NB4 (cell line): ENCODE results near the gene CFAP161.

Source experiments
- CTCF ChIP-seq: IDR thresholded peaks from one replicate; pipeline ENCODE4 v1.5.1; 2012; ENCODE audit warnings: low read depth, low read length
- POLR2A ChIP-seq: IDR thresholded peaks from 2 replicates; pipeline ENCODE4 v1.6.1; 2011; ENCODE audit warnings: mild to moderate bottlenecking; ENCODE audit not compliant: insufficient read length; ENCODE audit errors: extremely low read depth
- TF ChIP-seq, protein P1 (sequence below): IDR thresholded peaks from 2 replicates; pipeline ENCODE4 v1.6.1; 2011; ENCODE audit warnings: low read depth, low read length

DNA sequence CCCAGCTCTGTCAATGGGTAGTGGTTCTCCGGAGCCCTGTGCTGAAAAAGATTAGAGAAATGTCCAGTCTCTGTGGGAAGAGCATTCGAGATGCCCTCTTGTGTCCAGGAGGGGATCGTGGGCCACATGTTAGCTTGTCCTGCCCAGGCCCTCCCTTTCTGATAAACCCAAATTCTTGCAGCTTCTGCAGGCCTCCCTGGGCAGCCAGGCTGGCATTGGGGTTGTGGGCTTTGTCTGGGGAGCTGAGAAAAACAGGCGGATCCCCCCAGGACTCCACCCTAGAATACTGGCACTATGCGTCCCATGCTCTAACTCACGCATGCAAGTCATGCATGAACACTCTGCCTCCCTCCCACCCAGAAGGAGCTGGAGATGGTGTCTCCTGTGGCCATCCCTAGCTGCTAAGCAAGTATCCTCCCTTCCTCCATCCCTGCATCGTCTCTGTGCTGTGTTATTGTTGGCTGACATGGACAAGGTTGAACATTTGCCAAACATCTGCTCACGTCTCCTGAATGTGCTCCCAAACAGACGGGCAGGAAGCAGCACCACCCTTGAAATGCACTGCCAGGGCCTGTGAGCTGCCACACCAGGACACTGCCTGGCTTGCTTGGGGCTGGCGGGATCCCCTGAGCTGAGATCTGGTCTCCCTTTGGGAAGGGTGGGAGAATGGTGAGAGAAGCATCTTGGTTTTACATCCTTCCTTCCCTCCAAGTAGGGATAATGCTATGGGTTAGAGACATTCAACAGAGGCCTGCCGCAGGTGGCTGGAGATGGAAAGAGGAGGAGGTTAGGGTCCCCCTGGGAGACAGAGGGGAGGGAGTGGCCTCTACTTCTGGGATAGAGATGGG is 26.5 kb downstream of the CFAP161 start:
- no peak for TF ChIP-seq CTCF
- TF ChIP-seq POLR2A: no peak
- TF ChIP-seq, protein P1, sequence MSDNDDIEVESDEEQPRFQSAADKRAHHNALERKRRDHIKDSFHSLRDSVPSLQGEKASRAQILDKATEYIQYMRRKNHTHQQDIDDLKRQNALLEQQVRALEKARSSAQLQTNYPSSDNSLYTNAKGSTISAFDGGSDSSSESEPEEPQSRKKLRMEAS: no peak
